Naive thymus-derived CD4-positive, alpha-beta T cell (primary cell): ENCODE measurements around the gene NOL11. TPM values are rescaled to one million over a fixed set of nuclear protein-coding genes. Genes with fewer than 3 reads are reported as not detected.
"Not testable (repeated sequence)": the region's sequence is repeated elsewhere in the genome, so short reads cannot be mapped to it uniquely, and the experiment has no call there.

ENCODE experiments used
- ATAC-seq: fragments of 150-1000 bp; cut with Tn5 transposase; 2 replicates; pipeline ENCODE4 v1.10.0; 2021; ENCODE audit warnings: mild to moderate bottlenecking, moderate library complexity
- CTCF ChIA-PET: fragments of 350-600 bp; sonication (Branson Sonifier 250); formaldehyde crosslinking; loops from one replicate; lab custom pipeline; 2021; ENCODE audit warnings: antibody characterized with exemption; lab: Charles Lee
- POLR2A ChIA-PET: fragments of 350-600 bp; sonication (Branson Sonifier 250); formaldehyde crosslinking; loops from one replicate; lab custom pipeline; 2021; ENCODE audit warnings: antibody characterized with exemption, inconsistent platforms; lab: Charles Lee
- DNase-seq, 9 donors: peaks; one replicate each; pipeline versions ENCODE4 v3.0.0 to v3.0.0-alpha.2; 2020 to 2022; ENCODE audit warnings: mixed read lengths in 1 of 9
- H3K27ac ChIP-seq: one replicate; pipeline ENCODE4 v1.7.0; 2013; ENCODE audit warnings: mild to moderate bottlenecking, low read depth, low read length, moderate library complexity
- H3K27me3 ChIP-seq, 2 donors: one replicate each; pipeline ENCODE4 v1.7.0; 2013; ENCODE audit warnings: low read length in 2 of 2, mild to moderate bottlenecking in 2 of 2, moderate library complexity in 2 of 2; ENCODE audit not compliant: control insufficient read depth in 2 of 2, insufficient read depth in 2 of 2
- H3K36me3 ChIP-seq, 3 experiments: 1 replicate in 2 of 3; 2 replicates in 1 of 3; pipeline ENCODE4 v1.7.0; 2013; ENCODE audit warnings: low read length in 3 of 3, mild to moderate bottlenecking in 3 of 3, moderate library complexity in 1 of 3; ENCODE audit not compliant: insufficient read depth in 3 of 3, control insufficient read depth in 2 of 3
- H3K4me1 ChIP-seq, 2 donors: one replicate each; pipeline ENCODE4 v1.7.0; 2013; ENCODE audit warnings: low read length in 2 of 2, mild to moderate bottlenecking in 2 of 2, moderate library complexity in 1 of 2; ENCODE audit not compliant: control insufficient read depth in 2 of 2, insufficient read depth in 2 of 2
- H3K4me3 ChIP-seq: 2 replicates; pipeline ENCODE4 v1.7.0; 2013; ENCODE audit warnings: mild to moderate bottlenecking, low read length
- H3K9me3 ChIP-seq, 3 experiments: 1 replicate in 2 of 3; 2 replicates in 1 of 3; pipeline ENCODE4 v1.7.0; 2013; ENCODE audit warnings: low read length in 3 of 3; ENCODE audit not compliant: control insufficient read depth in 2 of 3
- H3K27ac Mint-ChIP-seq, 9 donors: one replicate each; pipeline ENCODE4 v1.8.0; 2020 to 2022; ENCODE audit warnings: mixed read lengths in 9 of 9, mild to moderate bottlenecking in 8 of 9, moderate library complexity in 5 of 9, inconsistent platforms in 2 of 9
- H3K27me3 Mint-ChIP-seq, 5 donors: one replicate each; pipeline ENCODE4 v1.8.0; 2021 to 2022; ENCODE audit warnings: mixed read lengths in 5 of 5, mild to moderate bottlenecking in 1 of 5
- H3K36me3 Mint-ChIP-seq, 5 donors: one replicate each; pipeline ENCODE4 v1.8.0; 2020 to 2022; ENCODE audit warnings: mixed read lengths in 5 of 5, mild to moderate bottlenecking in 3 of 5, inconsistent platforms in 1 of 5
- H3K4me1 Mint-ChIP-seq, 7 donors: one replicate each; pipeline ENCODE4 v1.8.0; 2020 to 2022; ENCODE audit warnings: mixed read lengths in 7 of 7, mild to moderate bottlenecking in 3 of 7, inconsistent platforms in 1 of 7
- H3K4me3 Mint-ChIP-seq, 10 donors: one replicate each; pipeline ENCODE4 v1.8.0; 2020 to 2022; ENCODE audit warnings: mild to moderate bottlenecking in 10 of 10, mixed read lengths in 10 of 10, moderate library complexity in 6 of 10, inconsistent platforms in 2 of 10
- H3K9me3 Mint-ChIP-seq, 11 donors: one replicate each; pipeline ENCODE4 v1.8.0; 2020 to 2022; ENCODE audit warnings: mixed read lengths in 11 of 11, mild to moderate bottlenecking in 4 of 11, inconsistent platforms in 1 of 11, moderate library complexity in 1 of 11
- intact Hi-C, 2 donors: fragments of 100-400 bp; cut with micrococcal nuclease; formaldehyde crosslinking; loops; one replicate each; pipeline ENCODE4 v1.15.1; 2023
- polyA plus RNA-seq, 2 donors: library from polyadenylated mRNA; unstranded; fragments of 300-500 nt; fragmentation: Illumina TruSeq; gene quantifications; one replicate each; pipeline ENCODE4 v1.2.3, GENCODE V29; 2021
- total RNA-seq, 6 experiments: library from RNA in 5 of 6; stranded (reverse) in 5 of 6; gene quantifications; 1 replicate in 5 of 6; 2 replicates in 1 of 6; pipeline ENCODE4 v1.2.3 and lab custom pipeline; 2021 to 2026

NOL11 gene
- total and polyA plus RNA-seq, 7 experiments from 2014 or later, result 33.6 to 72.9 (median 63.1) TPM

- Mint-ChIP-seq H3K27me3 (no peaks in the 10 kb centered on the region), H3K27ac (peak overlapping the region in 3 of 9 donors; percentile 8 to 62 (median 58)), H3K36me3 (peaks cover 0 to 9% (median 4%) of the 10 kb centered on the region in 5 donors), H3K4me3 (no peak overlapping the region), H3K4me1 (peaks cover 0 to 4% (median 0%) of the 10 kb centered on the region in 7 donors), H3K9me3 (peaks cover 0 to 4% (median 0%) of the 10 kb centered on the region in 11 donors)
- CTCF ChIA-PET, result interaction anchor here (0.5 to 1.7 kb wide), 3 partner anchors 9 to 335 kb away, joined by 3 to 5 read pairs (median 3); partner anchors contain the start of gene NOL11
- Histone ChIP-seq H3K27me3 (no peaks in the 10 kb centered on the region), H3K9me3 (no peaks in the 10 kb centered on the region), H3K36me3 (no peaks in the 10 kb centered on the region), H3K4me3 (no peak overlapping the region), H3K4me1 (no peaks in the 10 kb centered on the region), H3K27ac (no peak overlapping the region)
- ATAC-seq (no peak), DNase-seq (no peak)
- intact Hi-C loops, result no loop called here
- POLR2A ChIA-PET, result interaction anchor here (0.8 to 1.1 kb wide), 2 partner anchors 17 to 326 kb away, joined by 3 read pairs; no protein-coding TSS in a partner anchor
Observed at GRCh38 chr17:67700037-67700724, 17.6 kb upstream of the NOL11 start.

GRCh38 chr17:67700725-67701119, 17.0 kb upstream of the NOL11 start:
- Mint-ChIP-seq H3K4me3 (no peak overlapping the region), H3K4me1 (peaks cover 0 to 4% (median 0%) of the 10 kb centered on the region in 7 donors), H3K36me3 (peaks cover 0 to 9% (median 4%) of the 10 kb centered on the region in 5 donors), H3K9me3 (peaks cover 0 to 4% (median 0%) of the 10 kb centered on the region in 11 donors), H3K27me3 (no peaks in the 10 kb centered on the region), H3K27ac (no peak overlapping the region)
- POLR2A ChIA-PET, result interaction anchor here (1.1 kb wide), 1 partner anchor 16 kb away, joined by 3 read pairs; no protein-coding TSS in a partner anchor
- Histone ChIP-seq H3K36me3 (no peaks in the 10 kb centered on the region), H3K27ac (no peak overlapping the region), H3K9me3 (no peaks in the 10 kb centered on the region), H3K27me3 (no peaks in the 10 kb centered on the region), H3K4me1 (no peaks in the 10 kb centered on the region), H3K4me3 (no peak overlapping the region)
- no peak for ATAC-seq
- DNase-seq, result no peak
- CTCF ChIA-PET, result interaction anchor here (1.7 kb wide), 1 partner anchor 17 kb away, joined by 5 read pairs; the partner anchor contains the start of gene NOL11
- intact Hi-C loops, result no loop called here

GRCh38 chr17:67702861-67703260, 14.9 kb upstream of the NOL11 start:
- H3K36me3 Mint-ChIP-seq, DNase-seq, H3K27me3 Mint-ChIP-seq, H3K4me3 ChIP-seq, H3K4me1 ChIP-seq, ATAC-seq, H3K9me3 Mint-ChIP-seq, H3K27ac ChIP-seq, intact Hi-C loops, H3K36me3 ChIP-seq, H3K27me3 ChIP-seq, H3K4me3 Mint-ChIP-seq, H3K4me1 Mint-ChIP-seq, H3K9me3 ChIP-seq: not testable (repeated sequence)
- H3K27ac Mint-ChIP-seq, result peak overlapping the region in 1 of 9 donors; percentile 25
- CTCF ChIA-PET, result interaction anchor here (1.0 kb wide), 1 partner anchor 13 kb away, joined by 4 read pairs; no protein-coding TSS in a partner anchor
- POLR2A ChIA-PET, result interaction anchor here (1.0 kb wide), 1 partner anchor 14 kb away, joined by 3 read pairs; no protein-coding TSS in a partner anchor

- intact Hi-C loops, result no loop called here
- ChIA-PET POLR2A (interaction anchor here (1.6 to 3.9 kb wide), 2 partner anchors 9 to 11 kb away, joined by 4 to 15 read pairs; no protein-coding TSS in a partner anchor), CTCF (interaction anchor here (1.0 kb wide), 1 partner anchor 10 kb away, joined by 3 read pairs; the partner anchor contains the start of gene NOL11)
- Histone ChIP-seq H3K27ac (no peak overlapping the region), H3K36me3 (no peaks in the 10 kb centered on the region), H3K4me1 (no peaks in the 10 kb centered on the region), H3K27me3 (no peaks in the 10 kb centered on the region), H3K9me3 (no peaks in the 10 kb centered on the region), H3K4me3 (no peak overlapping the region)
- ATAC-seq (no peak), DNase-seq (no peak)
- Mint-ChIP-seq H3K27ac (no peak overlapping the region), H3K4me3 (no peak overlapping the region), H3K36me3 (no peaks in the 10 kb centered on the region), H3K9me3 (no peaks in the 10 kb centered on the region), H3K27me3 (peaks cover 0 to 12% (median 0%) of the 10 kb centered on the region in 5 donors), H3K4me1 (no peaks in the 10 kb centered on the region)
Observed at GRCh38 chr17:67707442-67707841, 10.3 kb upstream of the NOL11 start.

GRCh38 chr17:67708378-67708777, 9.4 kb upstream of the NOL11 start:
- H3K27me3 Mint-ChIP-seq, result peaks cover 0 to 13% (median 5%) of the 10 kb centered on the region in 5 donors
- CTCF ChIA-PET, result interaction anchor here (0.5 kb wide), 1 partner anchor 15 kb away, joined by 3 read pairs; no protein-coding TSS in a partner anchor

GRCh38 chr17:67711916-67712315, 5.8 kb upstream of the NOL11 start:
- H3K4me1 ChIP-seq, result peaks cover 3 to 4% of the 10 kb centered on the region in 2 donors
- no peak overlapping the region for H3K4me3 Mint-ChIP-seq
- ATAC-seq (no peak), DNase-seq (no peak)
- ChIA-PET POLR2A (no interaction called here), CTCF (no interaction called here)
- no peaks in the 10 kb centered on the region for H3K27me3 ChIP-seq
- no peak overlapping the region for H3K27ac ChIP-seq
- intact Hi-C loops, result no loop called here
- H3K4me1 Mint-ChIP-seq, result peaks cover 0 to 9% (median 5%) of the 10 kb centered on the region in 7 donors
- H3K36me3 Mint-ChIP-seq, result peaks cover 0 to 3% (median 0%) of the 10 kb centered on the region in 5 donors
- H3K4me3 ChIP-seq, result no peak overlapping the region
- H3K27me3 Mint-ChIP-seq, result peaks cover 0 to 13% (median 5%) of the 10 kb centered on the region in 5 donors
- H3K9me3 Mint-ChIP-seq, result peaks cover 0 to 2% (median 0%) of the 10 kb centered on the region in 11 donors
- H3K9me3 ChIP-seq, result no peaks in the 10 kb centered on the region
- H3K36me3 ChIP-seq, result no peaks in the 10 kb centered on the region
- no peak overlapping the region for H3K27ac Mint-ChIP-seq

More at GRCh38 chr17:67708378-67708777, 9.4 kb upstream of the NOL11 start:
- Histone ChIP-seq H3K36me3 (no peaks in the 10 kb centered on the region), H3K4me3 (no peak overlapping the region), H3K27me3 (no peaks in the 10 kb centered on the region), H3K4me1 (no peaks in the 10 kb centered on the region), H3K27ac (no peak overlapping the region), H3K9me3 (no peaks in the 10 kb centered on the region)
- ATAC-seq (no peak), DNase-seq (no peak)
- H3K9me3 Mint-ChIP-seq, result peaks cover 0 to 2% (median 0%) of the 10 kb centered on the region in 11 donors
- peaks cover 0 to 3% (median 0%) of the 10 kb centered on the region in 5 donors for H3K36me3 Mint-ChIP-seq
- H3K27ac Mint-ChIP-seq, result no peak overlapping the region
- H3K4me1 Mint-ChIP-seq, result no peaks in the 10 kb centered on the region
- no peak overlapping the region for H3K4me3 Mint-ChIP-seq
- intact Hi-C loops, result no loop called here
- POLR2A ChIA-PET, result interaction anchor here (1.6 to 3.9 kb wide), 2 partner anchors 8 to 10 kb away, joined by 4 to 15 read pairs; no protein-coding TSS in a partner anchor
